ENCODE data around the gene NUMBL.
"Not testable (repeated sequence)": the region's sequence is repeated elsewhere in the genome, so short reads cannot be mapped to it uniquely, and the experiment has no call there.

Gene NUMBL

DNA sequence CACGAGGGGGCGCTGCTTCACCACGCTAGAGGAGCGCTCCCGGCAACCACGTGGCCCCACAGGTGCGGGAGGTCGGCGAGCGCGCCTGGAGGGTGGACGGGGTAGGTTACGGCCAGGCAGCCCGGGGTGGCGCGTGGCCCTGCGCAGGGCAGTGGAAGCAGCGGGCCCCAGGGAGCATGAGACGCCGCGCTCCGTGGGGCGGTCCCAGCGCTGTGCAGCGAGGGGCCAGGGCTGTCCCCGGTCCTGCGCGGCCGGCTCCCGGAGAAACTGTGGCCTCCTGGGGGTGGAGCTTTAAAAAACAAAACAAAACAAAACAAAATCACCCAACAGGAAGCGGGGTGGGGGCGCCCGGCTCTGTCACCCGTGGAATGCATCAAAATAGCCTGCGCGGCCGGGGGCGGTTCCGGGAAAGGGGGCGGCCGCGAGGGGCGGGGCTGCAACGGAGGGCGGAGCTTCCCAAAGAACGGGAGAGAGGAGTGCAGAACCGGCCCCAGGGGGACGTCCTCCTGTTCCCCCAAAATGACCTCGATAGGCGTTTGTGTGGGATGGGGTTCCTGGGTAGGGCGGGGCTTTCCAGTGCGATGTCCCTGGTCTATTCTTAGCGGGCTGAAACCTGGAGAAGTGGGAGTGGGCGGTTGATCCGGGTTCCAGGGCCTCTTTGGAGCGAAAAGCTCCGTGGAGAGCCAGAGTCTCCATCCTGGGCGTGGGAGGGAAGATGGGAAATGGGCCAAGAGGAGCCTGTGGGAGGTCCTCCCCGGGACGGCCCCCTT is 27.3 kb downstream of the NUMBL start:
- peak; percentile 89 for DNase-seq

GRCh38 chr19:40661616-40662015 is 28.8 kb downstream of the NUMBL start:
- no peak for DNase-seq

GRCh38 chr19:40659566-40659965 is 30.9 kb downstream of the NUMBL start:
- no peak for DNase-seq

- no peak for DNase-seq
These were observed 31.3 kb downstream of the NUMBL start for GRCh38 chr19:40659116-40659515.

DNA sequence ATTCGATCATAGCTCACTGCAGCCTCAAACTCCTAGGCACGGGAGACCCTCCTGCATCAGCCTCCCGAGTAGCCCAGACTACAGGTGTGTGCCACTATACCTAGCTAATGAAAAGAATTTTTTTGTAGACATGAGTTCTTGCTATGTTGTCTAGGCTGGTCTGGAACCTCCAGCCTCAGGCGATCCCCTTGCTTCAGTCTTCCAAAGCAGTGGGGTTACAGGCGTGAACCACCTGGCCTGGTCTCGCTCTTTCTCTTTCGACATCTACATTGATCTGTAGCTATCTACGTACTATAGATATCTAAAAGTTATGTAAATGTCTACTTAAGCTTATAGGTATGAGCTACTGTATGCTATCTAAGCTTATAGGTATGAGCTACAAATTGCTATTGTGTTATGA is 32.4 kb downstream of the NUMBL start:
- no peak for DNase-seq

- not testable (repeated sequence) for DNase-seq
These were observed 34.8 kb downstream of the NUMBL start for GRCh38 chr19:40655684-40656083.

GRCh38 chr19:40652303-40652702 is 38.1 kb downstream of the NUMBL start:
- DNase-seq, result not testable (repeated sequence)

GRCh38 chr19:40650749-40651305 is 39.6 kb downstream of the NUMBL start:
- no peak for DNase-seq

DNA sequence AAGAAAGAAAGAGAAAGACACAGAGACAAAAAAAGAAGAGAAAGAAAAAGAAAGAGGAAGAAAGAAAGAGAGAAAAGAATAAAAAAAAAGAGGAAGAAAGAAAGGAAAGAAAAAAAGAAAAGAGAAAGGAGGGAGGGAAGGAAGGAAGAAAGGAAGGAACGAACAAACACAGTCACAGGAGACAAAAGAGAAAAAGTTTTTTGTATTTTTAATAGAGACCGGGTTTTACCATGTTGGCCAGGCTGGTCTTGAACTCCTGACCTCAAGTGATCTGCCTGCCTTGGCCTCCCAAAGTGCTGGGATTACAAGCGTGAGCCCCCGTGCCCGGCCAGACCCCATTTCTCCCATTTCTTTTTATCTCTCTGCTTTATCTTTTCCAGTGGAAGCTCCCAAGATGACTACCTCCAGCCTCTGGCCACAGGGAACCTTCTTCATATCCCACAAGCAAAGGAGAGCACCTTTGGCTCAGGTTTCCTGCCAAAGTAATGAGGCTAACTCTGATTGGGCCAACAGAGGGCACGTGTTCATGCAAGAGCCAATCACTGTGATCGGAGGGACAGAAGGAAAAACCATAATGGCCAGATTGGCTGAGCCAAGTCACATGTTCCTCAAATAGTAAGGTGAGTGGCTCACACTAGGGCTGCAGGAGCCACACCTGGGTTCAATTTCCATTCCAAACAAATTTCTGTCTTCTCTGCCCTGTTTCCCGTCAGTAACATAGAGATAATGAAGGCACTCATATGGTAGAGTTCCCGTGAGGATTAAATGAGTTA is 40.4 kb downstream of the NUMBL start:
- not testable (repeated sequence) for DNase-seq

- no peak for DNase-seq
These were observed 43.7 kb downstream of the NUMBL start for GRCh38 chr19:40646743-40647254.

- DNase-seq, result no peak
These were observed 47.6 kb downstream of the NUMBL start for GRCh38 chr19:40642757-40643305.

DNA sequence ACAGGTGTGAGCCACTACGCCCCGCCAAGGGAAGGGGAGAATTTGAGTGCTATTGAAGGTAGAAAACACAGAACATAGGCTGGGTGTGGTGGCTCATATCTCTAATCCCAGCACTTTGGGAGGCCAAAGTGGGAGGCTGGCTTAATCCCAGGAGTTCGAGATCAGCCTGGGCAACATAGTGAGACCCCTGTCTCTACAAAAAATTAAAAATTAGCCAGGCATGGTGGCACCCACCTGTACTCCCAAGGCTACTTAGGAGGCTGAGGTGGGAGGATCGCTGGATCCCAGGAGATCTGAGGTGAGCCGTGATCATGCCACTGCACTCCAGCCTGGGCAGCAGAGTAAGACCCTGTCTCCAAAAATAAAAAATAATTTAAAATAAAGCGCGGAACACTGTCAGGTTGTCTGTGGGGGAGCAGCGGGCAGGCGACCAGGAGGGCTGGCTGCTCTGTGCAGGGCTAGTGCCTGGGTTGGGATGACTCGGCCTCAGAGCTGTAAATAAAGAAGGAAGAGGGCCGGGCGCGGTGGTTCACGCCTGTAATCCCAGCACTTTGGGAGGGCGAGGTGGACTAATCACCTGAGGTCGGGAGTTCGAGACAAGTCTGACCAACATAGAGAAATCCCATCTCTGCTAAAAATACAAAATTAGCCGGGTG is 48.3 kb downstream of the NUMBL start:
- no peak for DNase-seq

- no peak for DNase-seq
These were observed 49.2 kb downstream of the NUMBL start for GRCh38 chr19:40641281-40641680.

- DNase-seq, result no peak
These were observed 49.7 kb downstream of the NUMBL start for GRCh38 chr19:40640744-40641143.

DNA sequence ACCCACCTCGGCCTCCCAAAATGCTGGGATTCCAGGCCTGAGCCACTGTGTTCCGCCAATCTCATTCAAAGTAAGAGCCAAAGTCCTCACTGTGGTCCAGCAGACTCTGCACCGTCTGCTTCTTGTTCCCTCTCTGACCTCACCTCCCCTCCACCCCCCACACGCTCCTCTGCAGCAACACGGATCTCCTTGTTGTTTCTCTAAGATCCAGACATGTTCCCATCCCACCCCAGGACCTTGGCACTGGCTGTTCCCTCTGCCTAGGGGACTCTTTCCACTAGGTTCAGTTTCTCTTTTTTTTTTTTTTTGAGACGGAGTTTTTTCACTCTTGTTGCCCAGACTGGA is 50.8 kb downstream of the NUMBL start:
- no peak for DNase-seq

GRCh38 chr19:40638327-40638726 is 52.1 kb downstream of the NUMBL start:
- DNase-seq, result no peak

GRCh38 chr19:40633207-40633606 is 57.2 kb downstream of the NUMBL start:
- no peak for DNase-seq

DNA sequence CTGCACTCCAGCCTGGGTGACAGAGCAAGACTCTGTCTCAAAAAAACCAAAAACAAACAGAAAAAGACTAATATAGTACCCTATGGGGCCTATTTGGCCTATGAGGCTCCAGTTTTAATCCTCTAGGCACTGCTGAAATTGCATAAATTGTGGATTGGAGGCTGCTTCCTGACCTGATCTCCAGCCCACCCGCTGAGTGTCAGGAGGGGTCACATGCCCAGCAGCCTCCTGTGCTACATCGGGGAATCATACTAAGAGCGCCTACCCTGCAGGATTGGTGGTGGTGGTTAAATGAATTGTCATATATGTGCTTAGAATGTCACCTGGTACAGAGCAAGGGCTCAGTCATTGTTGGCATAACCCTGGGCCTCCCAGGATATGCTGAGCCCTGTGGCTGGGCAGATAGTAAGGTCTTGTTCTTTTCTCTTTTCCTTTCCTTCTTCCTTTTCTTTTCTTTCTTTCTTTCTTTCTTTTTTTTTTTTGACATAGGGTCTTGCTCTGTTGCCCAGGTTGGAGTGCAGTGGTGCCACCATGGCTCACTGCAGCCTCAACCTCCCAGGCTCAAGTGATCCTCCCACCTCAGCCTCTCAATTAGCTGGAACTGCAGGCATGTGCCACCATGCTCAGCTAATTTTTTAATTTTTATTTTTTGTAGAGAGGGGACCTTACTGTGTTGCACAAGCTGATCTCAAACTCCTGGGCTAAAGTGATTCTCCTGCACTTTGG is 58.0 kb downstream of the NUMBL start:
- DNase-seq, result no peak

DNA sequence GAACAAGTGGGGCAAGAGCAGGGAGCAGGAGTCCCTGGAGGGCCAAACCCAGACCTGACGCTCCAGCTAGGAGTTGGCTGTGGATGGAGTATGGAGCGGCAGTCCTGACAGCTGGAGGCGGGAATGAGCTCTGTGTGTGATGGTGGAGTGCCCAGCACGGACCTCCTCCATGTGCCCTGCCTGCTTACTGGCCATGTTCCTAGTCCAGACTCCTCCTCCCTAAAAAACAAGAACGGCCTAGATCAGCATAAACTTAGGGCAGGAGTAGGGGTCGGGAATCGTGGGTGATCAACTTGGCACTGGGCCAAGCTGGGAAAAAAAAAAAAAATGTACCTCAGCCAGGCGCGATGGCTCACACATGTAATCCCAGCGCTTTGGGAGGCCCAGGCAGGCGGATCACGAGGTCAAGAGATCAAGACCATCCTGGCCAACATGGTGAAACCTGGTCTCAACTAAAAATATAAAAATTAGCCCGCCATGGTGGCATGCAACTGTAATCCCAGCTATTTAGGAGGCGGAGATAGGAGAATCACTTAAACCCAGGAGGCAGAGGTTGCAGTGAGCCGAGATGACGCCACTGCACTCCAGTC is 59.8 kb downstream of the NUMBL start:
- no peak for DNase-seq

- DNase-seq, result no peak
These were observed 61.1 kb downstream of the NUMBL start for GRCh38 chr19:40629346-40629745.

DNA sequence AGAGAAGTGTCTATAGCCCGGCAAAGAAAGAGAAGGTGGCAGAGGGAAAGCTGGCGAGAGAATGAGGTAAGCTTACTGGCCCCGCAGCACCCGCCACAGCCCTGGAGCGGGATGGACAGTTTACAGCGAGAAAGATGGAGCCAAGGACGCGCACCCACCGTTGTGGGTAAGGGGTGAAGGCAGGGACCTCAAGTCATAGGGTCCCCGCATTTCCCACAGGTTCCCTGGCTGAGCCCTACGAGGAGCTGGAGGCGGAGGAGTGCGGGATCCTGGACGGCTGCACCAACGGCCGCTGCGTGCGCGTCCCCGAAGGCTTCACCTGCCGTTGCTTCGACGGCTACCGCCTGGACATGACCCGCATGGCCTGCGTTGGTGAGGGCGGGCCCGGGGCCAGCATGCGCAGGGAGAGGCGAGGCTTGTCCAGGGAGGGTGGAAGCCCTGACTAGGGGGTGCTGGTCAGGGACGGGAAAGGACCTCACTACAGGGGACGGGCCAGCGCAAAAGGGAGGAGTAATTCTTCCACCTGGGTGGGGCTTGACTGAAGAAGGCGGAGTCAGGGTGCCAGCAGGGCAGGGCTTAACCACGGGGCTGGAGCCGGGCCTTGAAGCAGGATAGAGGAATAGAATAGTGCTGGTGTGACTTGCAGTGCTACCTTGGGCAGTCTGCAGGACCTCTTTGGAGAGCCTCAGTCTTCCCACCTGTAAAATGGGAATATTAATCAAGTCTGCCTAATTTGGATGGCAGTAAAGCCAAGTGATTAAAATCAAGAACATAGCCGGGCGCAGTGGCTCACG is 62.8 kb downstream of the NUMBL start:
- DNase-seq, result no peak

Measured in CD4-positive, alpha-beta T cell treated with Interleukin-4 for 4 hours (primary cell).